ENCODE measurements around the gene MMP25. TPM values are rescaled to one million over a fixed set of nuclear protein-coding genes. Genes with fewer than 3 reads are reported as not detected.

MMP25 gene
- total and polyA plus RNA-seq, 2 donors from 2014 or later = 0.65 to 1.7 TPM

DNA sequence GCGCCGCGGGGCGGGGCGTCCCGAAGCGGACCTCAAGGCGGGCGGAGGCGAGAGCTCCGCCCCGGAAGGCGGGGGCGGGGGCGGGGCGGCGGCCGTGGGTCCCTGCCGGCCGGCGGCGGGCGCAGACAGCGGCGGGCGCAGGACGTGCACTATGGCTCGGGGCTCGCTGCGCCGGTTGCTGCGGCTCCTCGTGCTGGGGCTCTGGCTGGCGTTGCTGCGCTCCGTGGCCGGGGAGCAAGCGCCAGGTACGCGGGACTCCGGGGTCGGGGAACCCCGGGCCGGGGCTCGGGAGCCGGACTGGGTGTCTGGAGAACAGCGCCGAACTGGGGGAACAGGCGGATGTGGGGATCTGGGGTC lies 26.1 kb upstream of the MMP25 start, which contains the start of gene TNFRSF12A:
Gene TNFRSF12A (plus strand): TSS at position 122 of the 357 bp plus-strand sequence. CDS start 30 bp downstream, at position 152.
- no peaks in the 10 kb centered on the region for H3K36me3 ChIP-seq (ENCODE audit: control insufficient read depth in 2 of 3, insufficient read depth in 3 of 3, low read length in 3 of 3)
- intact Hi-C loops (cut with DNase I) = no loop called here
- peak; percentile 9 for TF ChIP-seq CTCF (IDR thresholded peaks at IDR 0.05; ENCODE audit: borderline replicate concordance, extremely low read depth, insufficient read depth)
- H3K9ac ChIP-seq (ENCODE audit: low read length in 3 of 3) = peak within 1 kb of the TSS; percentile 27 to 98 (median 92)
- DNase-seq (peak; percentile 84 to 93 (median 90)), FAIRE-seq (no peak)
- no peaks in the 10 kb centered on the region for H3K9me3 ChIP-seq (ENCODE audit: control insufficient read depth in 2 of 3, insufficient read depth in 1 of 3, low read length in 3 of 3)
- H3K4me3 ChIP-seq (ENCODE audit: low read length in 3 of 3) = peak within 1 kb of the TSS; percentile 53 to 90 (median 76)
- H3K27me3 ChIP-seq (ENCODE audit: control insufficient read depth, insufficient read depth, low read length) = peaks cover 4% of the 10 kb centered on the region
- peaks cover 0 to 23% (median 19%) of the 10 kb centered on the region in 3 donors for H3K4me1 ChIP-seq (ENCODE audit: control insufficient read depth in 2 of 3, insufficient read depth in 2 of 3, low read depth in 1 of 3, low read length in 3 of 3)
- peak within 1 kb of the TSS; percentile 94 to 98 for H3K27ac ChIP-seq (ENCODE audit: low read depth in 2 of 2, low read length in 2 of 2)

DNA sequence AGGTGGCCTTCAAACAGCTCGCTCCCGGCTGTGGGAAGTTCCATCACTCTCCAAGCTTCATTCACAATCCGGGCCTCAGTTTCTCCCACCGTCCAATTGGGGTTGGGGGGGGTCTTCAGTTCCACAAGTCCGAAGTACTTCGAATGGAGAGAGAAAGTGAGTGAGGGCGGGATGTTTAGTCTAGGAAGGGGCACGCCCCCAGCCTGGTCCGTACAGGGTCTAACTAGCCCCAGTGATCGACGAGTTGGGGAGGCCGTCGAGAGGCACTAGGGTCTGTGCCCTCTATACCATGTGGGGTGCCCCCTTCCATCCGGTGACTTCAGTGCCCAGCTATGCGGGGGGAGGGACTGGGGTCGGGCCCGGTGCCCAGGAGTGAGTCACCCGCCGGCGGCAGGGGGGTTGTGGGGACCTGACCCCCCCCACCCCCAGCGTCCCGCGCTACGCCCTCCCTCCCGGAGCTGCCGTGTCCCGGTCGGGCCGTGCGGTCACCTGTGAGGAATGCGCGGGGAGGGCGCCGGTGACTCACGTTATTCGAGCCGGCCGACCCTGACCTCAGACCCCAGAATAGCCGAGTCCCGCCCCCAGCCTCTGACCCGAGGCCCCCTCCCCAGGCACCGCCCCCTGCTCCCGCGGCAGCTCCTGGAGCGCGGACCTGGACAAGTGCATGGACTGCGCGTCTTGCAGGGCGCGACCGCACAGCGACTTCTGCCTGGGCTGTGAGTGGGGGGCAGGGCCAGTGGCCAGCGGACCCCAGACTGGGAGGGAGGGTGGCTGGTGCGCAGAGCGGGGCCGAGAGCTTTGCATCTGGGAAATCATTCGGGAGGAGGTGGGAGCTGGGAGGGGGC lies 25.5 kb upstream of the MMP25 start:
- intact Hi-C loops (cut with DNase I) = no loop called here
- FAIRE-seq = no peak

DNA sequence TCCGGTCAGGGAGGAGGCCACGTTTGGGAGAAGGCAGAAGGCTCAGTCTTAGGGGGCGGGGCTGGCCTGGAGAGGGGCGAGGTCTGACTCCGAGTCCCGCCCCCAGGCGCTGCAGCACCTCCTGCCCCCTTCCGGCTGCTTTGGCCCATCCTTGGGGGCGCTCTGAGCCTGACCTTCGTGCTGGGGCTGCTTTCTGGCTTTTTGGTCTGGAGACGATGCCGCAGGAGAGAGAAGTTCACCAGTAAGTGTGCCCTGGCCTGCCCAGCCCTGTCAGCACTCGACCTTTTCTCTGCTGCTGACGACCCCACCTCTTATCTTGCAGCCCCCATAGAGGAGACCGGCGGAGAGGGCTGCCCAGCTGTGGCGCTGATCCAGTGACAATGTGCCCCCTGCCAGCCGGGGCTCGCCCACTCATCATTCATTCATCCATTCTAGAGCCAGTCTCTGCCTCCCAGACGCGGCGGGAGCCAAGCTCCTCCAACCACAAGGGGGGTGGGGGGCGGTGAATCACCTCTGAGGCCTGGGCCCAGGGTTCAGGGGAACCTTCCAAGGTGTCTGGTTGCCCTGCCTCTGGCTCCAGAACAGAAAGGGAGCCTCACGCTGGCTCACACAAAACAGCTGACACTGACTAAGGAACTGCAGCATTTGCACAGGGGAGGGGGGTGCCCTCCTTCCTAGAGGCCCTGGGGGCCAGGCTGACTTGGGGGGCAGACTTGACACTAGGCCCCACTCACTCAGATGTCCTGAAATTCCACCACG lies 24.7 kb upstream of the MMP25 start:
- DNase-seq (peak; percentile 78 to 94 (median 85)), FAIRE-seq (no peak)
- Histone ChIP-seq H3K9ac (ENCODE audit: low read length in 3 of 3) (peak overlapping the region in 2 of 3 donors; percentile 50 to 89), H3K4me1 (ENCODE audit: control insufficient read depth in 2 of 3, insufficient read depth in 2 of 3, low read depth in 1 of 3, low read length in 3 of 3) (peaks cover 0 to 23% (median 19%) of the 10 kb centered on the region in 3 donors), H3K4me3 (ENCODE audit: low read length in 3 of 3) (peak overlapping the region in 2 of 3 donors; percentile 44 to 90), H3K36me3 (ENCODE audit: control insufficient read depth in 2 of 3, insufficient read depth in 3 of 3, low read length in 3 of 3) (peaks cover 2 to 5% (median 3%) of the 10 kb centered on the region in 3 donors), H3K9me3 (ENCODE audit: control insufficient read depth in 2 of 3, insufficient read depth in 1 of 3, low read length in 3 of 3) (no peaks in the 10 kb centered on the region), H3K27ac (ENCODE audit: low read depth in 2 of 2, low read length in 2 of 2) (peak overlapping the region; percentile 94 to 98), H3K27me3 (ENCODE audit: control insufficient read depth, insufficient read depth, low read length) (peaks cover 4% of the 10 kb centered on the region)
- TF ChIP-seq CTCF (IDR thresholded peaks at IDR 0.05; ENCODE audit: borderline replicate concordance, extremely low read depth, insufficient read depth) = peak; percentile 22
- intact Hi-C loops (cut with DNase I) = no loop called here

More for the DNA sequence above, 25.5 kb upstream of the MMP25 start:
- Histone ChIP-seq H3K4me1 (ENCODE audit: control insufficient read depth in 2 of 3, insufficient read depth in 2 of 3, low read depth in 1 of 3, low read length in 3 of 3) (peaks cover 0 to 23% (median 19%) of the 10 kb centered on the region in 3 donors), H3K36me3 (ENCODE audit: control insufficient read depth in 2 of 3, insufficient read depth in 3 of 3, low read length in 3 of 3) (no peaks in the 10 kb centered on the region), H3K9me3 (ENCODE audit: control insufficient read depth in 2 of 3, insufficient read depth in 1 of 3, low read length in 3 of 3) (no peaks in the 10 kb centered on the region), H3K27me3 (ENCODE audit: control insufficient read depth, insufficient read depth, low read length) (peaks cover 4% of the 10 kb centered on the region), H3K9ac (ENCODE audit: low read length in 3 of 3) (peak overlapping the region; percentile 27 to 98 (median 92)), H3K27ac (ENCODE audit: low read depth in 2 of 2, low read length in 2 of 2) (peak overlapping the region; percentile 94 to 98), H3K4me3 (ENCODE audit: low read length in 3 of 3) (peak overlapping the region; percentile 53 to 90 (median 76))
- DNase-seq = peak; percentile 83 to 97 (median 89)
- TF ChIP-seq CTCF (IDR thresholded peaks at IDR 0.05; ENCODE audit: borderline replicate concordance, extremely low read depth, insufficient read depth) = no peak
